Neural progenitor cell (in vitro differentiated cells): ENCODE measurements around the gene MED27. TPM values are rescaled to one million over a fixed set of nuclear protein-coding genes. Genes with fewer than 3 reads are reported as not detected.

Source experiments
- DNase-seq: peaks from one replicate; pipeline ENCODE4 v3.0.0-alpha.2; 2016; ENCODE audit warnings: low spot score
- H2AFZ ChIP-seq: fragments of 200-600 bp; sonication (generic); replicated peaks from 2 replicates; pipeline ENCODE4 v1.6.1; 2016; ENCODE audit warnings: antibody characterized with exemption
- H3F3A ChIP-seq: fragments of 200-600 bp; sonication (generic); 2 replicates; pipeline ENCODE4 v1.6.1; 2016; ENCODE audit warnings: antibody characterized with exemption, low read depth
- H3K27ac ChIP-seq: fragments of 200-600 bp; sonication (generic); 2 replicates; pipeline ENCODE4 v1.5.1; 2016; ENCODE audit warnings: mild to moderate bottlenecking
- H3K27me3 ChIP-seq: fragments of 200-600 bp; sonication (generic); 2 replicates; pipeline ENCODE4 v1.6.1; 2016; ENCODE audit warnings: mild to moderate bottlenecking, moderate library complexity
- H3K36me3 ChIP-seq: fragments of 200-600 bp; sonication (generic); 2 replicates; pipeline ENCODE4 v1.5.1; 2016
- H3K4me1 ChIP-seq: fragments of 200-600 bp; sonication (generic); 2 replicates; pipeline ENCODE4 v1.6.1; 2016; ENCODE audit warnings: mixed run types
- H3K4me2 ChIP-seq: fragments of 200-600 bp; sonication (generic); 2 replicates; pipeline ENCODE4 v1.6.1; 2016
- H3K4me3 ChIP-seq: fragments of 200-600 bp; sonication (generic); 2 replicates; pipeline ENCODE4 v1.5.1; 2016
- H3K79me2 ChIP-seq: fragments of 200-600 bp; sonication (generic); 2 replicates; pipeline ENCODE4 v1.6.1; 2016; ENCODE audit warnings: low read depth
- H3K9ac ChIP-seq: fragments of 200-600 bp; sonication (generic); 2 replicates; pipeline ENCODE4 v1.6.1; 2016
- H3K9me3 ChIP-seq: fragments of 200-600 bp; sonication (generic); 2 replicates; pipeline ENCODE4 v1.5.1; 2016; ENCODE audit warnings: low read depth
- H4K20me1 ChIP-seq: fragments of 200-600 bp; sonication (generic); 2 replicates; pipeline ENCODE4 v1.6.1; 2016; ENCODE audit warnings: low read depth
- H3K27ac Mint-ChIP-seq: 3 replicates; pipeline ENCODE4 v1.8.0; 2021; ENCODE audit warnings: mixed read lengths
- H3K27me3 Mint-ChIP-seq: 2 replicates; pipeline ENCODE4 v1.8.0; 2022; ENCODE audit warnings: low read depth, mild to moderate bottlenecking, inconsistent platforms, moderate library complexity, mixed read lengths; ENCODE audit not compliant: insufficient read depth
- H3K36me3 Mint-ChIP-seq: 3 replicates; pipeline ENCODE4 v1.8.0; 2021; ENCODE audit warnings: mixed read lengths
- H3K4me1 Mint-ChIP-seq: 3 replicates; pipeline ENCODE4 v1.8.0; 2021; ENCODE audit warnings: mixed read lengths
- H3K4me3 Mint-ChIP-seq: 3 replicates; pipeline ENCODE4 v1.8.0; 2021; ENCODE audit warnings: mild to moderate bottlenecking, moderate library complexity, mixed read lengths
- H3K9me3 Mint-ChIP-seq: 3 replicates; pipeline ENCODE4 v1.8.0; 2020; ENCODE audit warnings: mixed read lengths
- EZH2 ChIP-seq: fragments of 200-600 bp; sonication (generic); IDR thresholded peaks from 2 replicates; pipeline ENCODE4 v1.6.1; 2017; ENCODE audit warnings: antibody characterized with exemption, mild to moderate bottlenecking, moderate library complexity
- EZH2phosphoT487 ChIP-seq: fragments of 200-600 bp; sonication (generic); IDR thresholded peaks from 2 replicates; pipeline ENCODE4 v1.6.1; 2017; ENCODE audit warnings: antibody characterized with exemption
- total RNA-seq: library from RNA; depleted of rRNA; stranded (reverse); fragments of >200 nt; gene quantifications from 2 replicates; pipeline ENCODE4 v1.2.3, GENCODE V29; 2015; ENCODE audit warnings: low replicate concordance
- TF ChIP-seq, protein P1 (sequence below): fragments of 200-600 bp; sonication (generic); IDR thresholded peaks from 2 replicates; pipeline ENCODE4 v1.5.1; 2017; ENCODE audit warnings: antibody characterized with exemption, mild to moderate bottlenecking

The MED27 gene
- total RNA-seq, 1 donor from 2014 or later = 15.1 TPM

- no peak overlapping the region for H3K9ac ChIP-seq
- H3K4me2 ChIP-seq = no peak overlapping the region
- no peaks in the 10 kb centered on the region for H3K4me1 Mint-ChIP-seq
- H3K79me2 ChIP-seq = no peaks in the 10 kb centered on the region
- TF ChIP-seq EZH2phosphoT487 (no peak), EZH2 (no peak)
- TF ChIP-seq, protein P1, sequence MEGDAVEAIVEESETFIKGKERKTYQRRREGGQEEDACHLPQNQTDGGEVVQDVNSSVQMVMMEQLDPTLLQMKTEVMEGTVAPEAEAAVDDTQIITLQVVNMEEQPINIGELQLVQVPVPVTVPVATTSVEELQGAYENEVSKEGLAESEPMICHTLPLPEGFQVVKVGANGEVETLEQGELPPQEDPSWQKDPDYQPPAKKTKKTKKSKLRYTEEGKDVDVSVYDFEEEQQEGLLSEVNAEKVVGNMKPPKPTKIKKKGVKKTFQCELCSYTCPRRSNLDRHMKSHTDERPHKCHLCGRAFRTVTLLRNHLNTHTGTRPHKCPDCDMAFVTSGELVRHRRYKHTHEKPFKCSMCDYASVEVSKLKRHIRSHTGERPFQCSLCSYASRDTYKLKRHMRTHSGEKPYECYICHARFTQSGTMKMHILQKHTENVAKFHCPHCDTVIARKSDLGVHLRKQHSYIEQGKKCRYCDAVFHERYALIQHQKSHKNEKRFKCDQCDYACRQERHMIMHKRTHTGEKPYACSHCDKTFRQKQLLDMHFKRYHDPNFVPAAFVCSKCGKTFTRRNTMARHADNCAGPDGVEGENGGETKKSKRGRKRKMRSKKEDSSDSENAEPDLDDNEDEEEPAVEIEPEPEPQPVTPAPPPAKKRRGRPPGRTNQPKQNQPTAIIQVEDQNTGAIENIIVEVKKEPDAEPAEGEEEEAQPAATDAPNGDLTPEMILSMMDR = no peak
- H3K9me3 Mint-ChIP-seq = no peaks in the 10 kb centered on the region
- H2AFZ ChIP-seq = no peak overlapping the region
- H3K27me3 ChIP-seq = peaks cover 25% of the 10 kb centered on the region
- H3K4me1 ChIP-seq = peaks cover 13% of the 10 kb centered on the region
- H3K4me3 ChIP-seq = no peak overlapping the region
- DNase-seq = no peak
- H3K27me3 Mint-ChIP-seq = peaks cover 19% of the 10 kb centered on the region
- H3F3A ChIP-seq = no peaks in the 10 kb centered on the region
- no peak overlapping the region for H3K27ac ChIP-seq
- peaks cover 8% of the 10 kb centered on the region for H4K20me1 ChIP-seq
- H3K4me3 Mint-ChIP-seq = no peak overlapping the region
- no peak overlapping the region for H3K27ac Mint-ChIP-seq
- H3K36me3 ChIP-seq = no peaks in the 10 kb centered on the region
- no peaks in the 10 kb centered on the region for H3K9me3 ChIP-seq
- no peaks in the 10 kb centered on the region for H3K36me3 Mint-ChIP-seq
Observed at GRCh38 chr9:132109291-132109690, 29.6 kb upstream of the MED27 start.

DNA sequence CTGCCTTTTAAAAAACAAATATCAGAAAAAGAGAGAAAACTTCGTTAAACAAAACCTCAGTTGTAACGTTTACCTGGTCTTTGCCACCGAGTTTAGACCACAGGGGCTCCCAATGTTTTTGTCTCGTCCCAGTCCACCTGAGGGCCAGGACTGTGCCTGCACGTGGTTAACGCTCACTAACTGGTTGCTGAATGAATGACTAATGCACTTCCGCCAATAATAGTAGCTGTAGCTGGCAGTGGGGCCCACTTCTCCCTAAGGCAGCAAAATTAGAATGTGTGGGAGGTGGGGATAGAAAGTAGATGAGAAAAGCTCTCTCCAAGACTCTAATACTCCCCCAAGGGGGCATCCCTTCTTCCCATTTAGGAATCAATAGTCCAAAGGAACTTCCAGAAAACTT lies 29.1 kb upstream of the MED27 start:
- peaks cover 15% of the 10 kb centered on the region for H3K27me3 Mint-ChIP-seq
- H4K20me1 ChIP-seq = peaks cover 4% of the 10 kb centered on the region
- H3F3A ChIP-seq = no peaks in the 10 kb centered on the region
- H3K4me2 ChIP-seq = peak overlapping the region; percentile 42
- H3K36me3 Mint-ChIP-seq = no peaks in the 10 kb centered on the region
- no peak overlapping the region for H2AFZ ChIP-seq
- no peaks in the 10 kb centered on the region for H3K4me1 Mint-ChIP-seq
- no peaks in the 10 kb centered on the region for H3K9me3 ChIP-seq
- H3K27me3 ChIP-seq = peaks cover 22% of the 10 kb centered on the region
- H3K4me3 ChIP-seq = no peak overlapping the region
- no peak overlapping the region for H3K4me3 Mint-ChIP-seq
- no peak overlapping the region for H3K27ac Mint-ChIP-seq
- peaks cover 13% of the 10 kb centered on the region for H3K4me1 ChIP-seq
- no peaks in the 10 kb centered on the region for H3K79me2 ChIP-seq
- no peak overlapping the region for H3K27ac ChIP-seq
- H3K9ac ChIP-seq = no peak overlapping the region
- DNase-seq = no peak
- H3K36me3 ChIP-seq = no peaks in the 10 kb centered on the region
- no peak for TF ChIP-seq EZH2
- TF ChIP-seq, protein P1 = no peak
- TF ChIP-seq EZH2phosphoT487 = no peak
- no peaks in the 10 kb centered on the region for H3K9me3 Mint-ChIP-seq

GRCh38 chr9:132099741-132100407 lies 20.2 kb upstream of the MED27 start:
- H3K4me2 ChIP-seq = no peak overlapping the region
- DNase-seq = no peak
- H3K4me3 Mint-ChIP-seq = no peak overlapping the region
- H3K27ac ChIP-seq = no peak overlapping the region
- H2AFZ ChIP-seq = no peak overlapping the region
- no peaks in the 10 kb centered on the region for H3K36me3 Mint-ChIP-seq
- H3K9me3 Mint-ChIP-seq = no peaks in the 10 kb centered on the region
- TF ChIP-seq EZH2 (no peak), EZH2phosphoT487 (no peak)
- TF ChIP-seq, protein P1 = no peak
- H3K79me2 ChIP-seq = no peaks in the 10 kb centered on the region
- H3K9me3 ChIP-seq = no peaks in the 10 kb centered on the region
- no peak overlapping the region for H3K27ac Mint-ChIP-seq
- no peaks in the 10 kb centered on the region for H3F3A ChIP-seq
- H3K4me3 ChIP-seq = no peak overlapping the region
- H3K27me3 ChIP-seq = peaks cover 27% of the 10 kb centered on the region
- H3K4me1 Mint-ChIP-seq = no peaks in the 10 kb centered on the region
- H3K36me3 ChIP-seq = no peaks in the 10 kb centered on the region
- H3K9ac ChIP-seq = no peak overlapping the region
- peaks cover 11% of the 10 kb centered on the region for H3K27me3 Mint-ChIP-seq
- no peaks in the 10 kb centered on the region for H3K4me1 ChIP-seq
- no peaks in the 10 kb centered on the region for H4K20me1 ChIP-seq
